Spleen (tissue), 7 donors: Measurements from ENCODE around the gene PITPNM1.

Experiments used
- CTCF ChIP-seq, 11 experiments: fragments of 200-600 bp in 7 of 11; fragments of 450-650 bp in 4 of 11; sonication (generic) in 4 of 11; IDR thresholded peaks in 8 of 11; conservative IDR thresholded peaks in 3 of 11; 1 replicate in 7 of 11; 2 replicates in 4 of 11; pipeline versions ENCODE4 v1.4.0 to v1.8.0; 2016 to 2021; ENCODE audit warnings: antibody characterized with exemption in 11 of 11, inconsistent platforms in 4 of 11, mild to moderate bottlenecking in 1 of 11
- POLR2A ChIP-seq, 3 donors: fragments of 450-650 bp; IDR thresholded peaks; one replicate each; pipeline ENCODE4 v1.5.1; 2017; ENCODE audit warnings: antibody characterized with exemption in 3 of 3, mild to moderate bottlenecking in 1 of 3
- donor health status: DM: no; HTN: no; CAD: no; lungs with moderate emphysema.
- donor health status: DM: no; HTN: no; CAD: no.
- donor health status: DM: no; HTN: no; CAD: no.

GRCh38 chr11:67464411-67465188, 40.6 kb downstream of the PITPNM1 start:
- TF ChIP-seq POLR2A (IDR thresholded peaks at IDR 0.05) (peak in 2 of 3 donors; percentile 7 to 65), CTCF (IDR thresholded peaks at IDR 0.05 in 8 of 11, conservative IDR thresholded peaks at IDR 0.05 in 3 of 11) (peak in 2 of 11 experiments; percentile 11 to 22)
